ENCODE measurements around the gene KCNIP1.
A peak's percentile ranks its signal among the peaks of the same experiment; 100 is the strongest.

KCNIP1 gene

DNA sequence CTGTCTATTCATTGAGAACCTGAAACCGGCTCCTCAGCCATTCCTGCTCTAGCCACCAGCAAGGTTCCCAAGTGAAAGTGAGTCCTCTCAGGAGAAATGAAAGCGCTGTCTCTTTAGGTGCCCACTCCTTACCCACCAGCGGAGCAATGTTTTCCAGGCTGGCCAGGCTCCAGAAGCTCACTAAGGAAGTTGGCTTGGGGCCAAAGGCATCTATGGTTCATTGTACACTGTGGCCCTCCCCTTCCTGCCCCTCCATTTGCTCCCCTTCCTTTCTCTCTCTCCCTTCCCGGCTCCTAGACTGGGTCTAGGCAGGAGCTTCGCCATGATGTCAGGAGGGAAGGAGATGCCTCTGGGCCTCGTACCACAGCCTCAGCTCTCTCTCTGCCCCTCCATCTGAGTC is 278.6 kb downstream of the KCNIP1 start:
- Histone ChIP-seq H3K4me3 (ENCODE audit: low read depth, low read length) (no peak overlapping the region), H3K36me3 (no peaks in the 10 kb centered on the region), H3K4me1 (peaks cover 7% of the 10 kb centered on the region), H3K9me3 (no peaks in the 10 kb centered on the region), H3K27me3 (no peaks in the 10 kb centered on the region)
- peak; percentile 59 for DNase-seq
- TF ChIP-seq, protein P1, sequence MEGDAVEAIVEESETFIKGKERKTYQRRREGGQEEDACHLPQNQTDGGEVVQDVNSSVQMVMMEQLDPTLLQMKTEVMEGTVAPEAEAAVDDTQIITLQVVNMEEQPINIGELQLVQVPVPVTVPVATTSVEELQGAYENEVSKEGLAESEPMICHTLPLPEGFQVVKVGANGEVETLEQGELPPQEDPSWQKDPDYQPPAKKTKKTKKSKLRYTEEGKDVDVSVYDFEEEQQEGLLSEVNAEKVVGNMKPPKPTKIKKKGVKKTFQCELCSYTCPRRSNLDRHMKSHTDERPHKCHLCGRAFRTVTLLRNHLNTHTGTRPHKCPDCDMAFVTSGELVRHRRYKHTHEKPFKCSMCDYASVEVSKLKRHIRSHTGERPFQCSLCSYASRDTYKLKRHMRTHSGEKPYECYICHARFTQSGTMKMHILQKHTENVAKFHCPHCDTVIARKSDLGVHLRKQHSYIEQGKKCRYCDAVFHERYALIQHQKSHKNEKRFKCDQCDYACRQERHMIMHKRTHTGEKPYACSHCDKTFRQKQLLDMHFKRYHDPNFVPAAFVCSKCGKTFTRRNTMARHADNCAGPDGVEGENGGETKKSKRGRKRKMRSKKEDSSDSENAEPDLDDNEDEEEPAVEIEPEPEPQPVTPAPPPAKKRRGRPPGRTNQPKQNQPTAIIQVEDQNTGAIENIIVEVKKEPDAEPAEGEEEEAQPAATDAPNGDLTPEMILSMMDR (IDR thresholded peaks at IDR 0.05; ENCODE audit: low read depth, low read length) = no peak

DNA sequence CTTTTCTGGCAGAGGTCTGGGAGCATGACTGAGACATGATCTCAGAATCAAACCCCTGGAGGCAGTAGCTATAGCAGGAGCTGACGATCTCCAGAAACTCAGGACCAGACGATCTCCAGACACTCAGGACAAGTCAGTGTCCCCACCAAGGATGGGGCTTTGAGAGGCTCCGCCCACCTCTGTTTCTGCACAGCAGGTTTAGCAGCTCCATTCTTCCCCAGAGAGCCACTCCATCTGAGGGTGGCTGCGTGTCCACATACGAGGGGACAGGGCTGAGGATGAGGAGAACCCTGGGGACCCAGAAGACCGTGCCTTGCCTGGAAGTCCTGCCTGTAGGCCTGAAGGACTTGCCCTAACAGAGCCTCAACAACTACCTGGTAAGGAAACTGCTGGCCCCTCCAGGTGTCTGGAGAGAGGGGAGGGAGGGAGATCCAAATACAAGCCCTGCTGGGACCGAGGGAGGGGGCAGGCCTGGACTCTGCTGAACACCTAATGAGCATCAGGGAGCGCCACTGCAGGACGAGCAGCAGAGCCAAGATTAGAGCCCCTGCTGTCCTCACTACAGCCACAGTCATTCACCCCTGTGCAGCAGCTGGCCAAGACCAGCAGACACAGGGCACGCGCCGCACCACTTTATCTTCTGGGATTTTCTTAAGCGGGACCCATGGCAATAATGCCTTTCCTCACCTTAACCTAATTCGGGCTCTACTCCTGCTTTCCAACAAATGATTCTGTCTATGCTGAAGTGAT is 279.9 kb downstream of the KCNIP1 start, which contains the start of gene GABRP:
TSS of gene GABRP (plus strand) at position 228 of the 750 bp plus-strand sequence. CDS start 4,891 bp downstream, outside the sequence.
- peak; percentile 16 for DNase-seq
- Histone ChIP-seq H3K36me3 (no peaks in the 10 kb centered on the region), H3K4me1 (peaks cover 7% of the 10 kb centered on the region), H3K9me3 (no peaks in the 10 kb centered on the region), H3K27me3 (no peaks in the 10 kb centered on the region), H3K4me3 (ENCODE audit: low read depth, low read length) (no peak within 1 kb of the TSS)
- TF ChIP-seq, protein P1 (IDR thresholded peaks at IDR 0.05; ENCODE audit: low read depth, low read length) = no peak

DNA sequence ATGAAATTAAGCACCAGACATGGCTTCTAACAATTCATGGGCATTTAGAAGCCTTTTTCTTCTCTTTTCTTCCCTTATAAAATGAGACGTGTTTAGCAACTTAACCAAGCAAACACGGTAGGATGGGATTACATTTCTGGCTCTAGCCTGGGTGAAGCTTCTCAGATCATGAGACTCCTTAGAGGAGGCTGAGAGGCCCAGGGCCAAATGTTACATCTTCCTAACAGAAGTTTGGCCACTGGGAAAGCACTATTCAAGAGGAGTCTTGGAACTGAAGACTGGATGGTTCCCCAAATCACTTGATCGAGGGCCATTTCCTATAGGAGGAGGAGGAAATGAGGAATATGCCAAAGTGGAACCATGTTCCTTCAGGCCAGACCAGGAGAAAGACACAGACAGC is 281.6 kb downstream of the KCNIP1 start:
- no peaks in the 10 kb centered on the region for H3K27me3 ChIP-seq
- peaks cover 7% of the 10 kb centered on the region for H3K4me1 ChIP-seq
- no peak for DNase-seq

More for the DNA sequence above, 281.6 kb downstream of the KCNIP1 start:
- Histone ChIP-seq H3K4me3 (ENCODE audit: low read depth, low read length) (no peak overlapping the region), H3K36me3 (no peaks in the 10 kb centered on the region), H3K9me3 (no peaks in the 10 kb centered on the region)
- TF ChIP-seq, protein P1 (IDR thresholded peaks at IDR 0.05; ENCODE audit: low read depth, low read length) = no peak

Data from BE2C (cell line).